Stimulated activated naive CD8-positive, alpha-beta T cell treated with anti-CD3 and anti-CD28 coated beads, Interleukin-15, Interleukin-2, amounts not matched to agents 100 U/mL and 50 U/mL, for 24 hours (primary cell): Measurements from ENCODE around the gene CLEC2A.

Source experiments
- ATAC-seq: fragments of 150-1000 bp; cut with Tn5 transposase; one replicate; pipeline ENCODE4 v1.10.0; 2021
- DNase-seq: peaks from one replicate; pipeline ENCODE4 v3.0.0; 2021

CLEC2A gene

DNA sequence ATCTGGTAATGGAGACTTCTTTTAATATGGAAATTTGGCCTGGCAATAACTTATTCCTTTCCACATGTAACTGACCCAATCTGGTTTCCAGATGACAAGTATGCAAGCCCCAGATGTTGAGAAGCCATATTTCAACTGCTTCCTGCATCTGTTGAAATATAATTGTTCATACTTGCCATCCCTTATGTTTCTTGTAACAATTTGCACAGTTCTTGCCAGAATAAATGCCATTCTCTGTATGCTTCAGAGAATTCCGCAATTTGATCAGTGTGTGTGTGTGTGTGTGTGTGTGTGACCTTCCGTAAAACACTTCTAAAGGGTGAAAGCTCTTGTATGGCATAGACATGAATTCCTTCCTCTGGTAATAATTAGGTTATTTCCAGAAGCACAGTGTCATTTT, 1.8 kb upstream of the CLEC2A start:
- no peak for ATAC-seq
- DNase-seq, result no peak

GRCh38 chr12:9931245-9931644, 925 bp downstream of the CLEC2A start:
- ATAC-seq, result no peak
- no peak for DNase-seq

- no peak for DNase-seq
- peak; percentile 43 for ATAC-seq
Observed at GRCh38 chr12:9928607-9929006, 3.6 kb downstream of the CLEC2A start.

GRCh38 chr12:9926876-9927275, 5.3 kb downstream of the CLEC2A start:
- no peak for DNase-seq
- no peak for ATAC-seq

GRCh38 chr12:9925705-9926393, 6.3 kb downstream of the CLEC2A start:
- DNase-seq, result no peak

DNA sequence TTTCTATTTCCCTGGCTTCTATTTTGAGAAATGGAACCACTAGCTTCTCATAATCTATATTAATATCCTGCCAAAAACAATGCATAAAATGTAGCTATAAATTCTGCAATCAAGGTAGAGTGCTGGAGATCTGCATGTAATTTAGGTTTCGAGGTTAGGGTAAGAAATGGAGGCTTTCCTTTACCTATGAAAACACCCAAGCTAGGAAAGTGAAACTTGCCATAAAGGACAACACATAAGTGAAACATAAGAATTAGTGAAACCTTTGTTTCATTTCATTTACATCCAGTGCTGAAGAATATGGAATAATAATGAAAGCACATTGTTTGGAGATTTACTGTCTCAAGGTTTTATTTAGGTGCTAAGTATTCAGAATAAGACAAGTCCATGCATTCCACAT, 9.7 kb downstream of the CLEC2A start:
- no peak for ATAC-seq
- no peak for DNase-seq

More at GRCh38 chr12:9925705-9926393, 6.3 kb downstream of the CLEC2A start:
- ATAC-seq, result peak; percentile 61

DNA sequence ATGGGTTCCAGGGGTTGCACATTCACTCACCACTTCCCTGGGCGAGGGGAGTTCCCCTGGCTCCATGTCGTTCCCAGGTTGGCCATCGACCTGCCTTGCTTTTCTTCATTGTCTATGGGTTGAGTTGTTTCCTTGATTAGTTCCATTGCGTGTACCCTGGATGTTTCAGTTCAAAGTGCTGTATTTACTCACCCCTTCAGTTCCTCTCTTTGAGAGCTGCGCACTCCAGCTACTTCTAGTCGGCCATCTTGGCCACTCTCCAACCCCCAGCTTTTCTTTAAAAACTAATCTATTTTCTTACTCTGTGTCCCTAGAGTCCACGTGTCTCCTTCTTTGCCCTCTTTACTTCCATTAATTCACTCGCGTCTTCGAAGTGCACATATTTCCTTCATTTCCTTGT, 11.7 kb downstream of the CLEC2A start:
- DNase-seq, result no peak
- no peak for ATAC-seq

DNA sequence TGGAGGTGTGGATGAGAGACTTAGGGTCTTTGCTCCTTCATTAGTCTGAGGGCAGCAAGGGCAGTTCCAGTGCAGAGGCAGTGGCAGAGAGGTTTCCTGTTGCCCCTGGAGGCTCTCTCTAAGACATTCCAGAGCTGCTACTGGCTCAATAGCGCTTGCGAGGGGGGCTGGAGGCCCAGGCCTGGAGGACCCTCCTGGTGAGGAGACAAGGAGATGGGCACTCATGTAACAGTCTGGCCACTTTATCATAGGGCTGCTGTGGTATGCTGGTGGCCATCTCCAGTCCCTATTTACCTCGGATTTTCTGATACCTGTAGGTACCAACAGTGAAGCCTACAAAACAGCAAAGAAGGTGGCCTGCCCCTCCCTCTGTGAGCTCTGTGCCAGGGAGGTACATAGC, 12.7 kb downstream of the CLEC2A start:
- ATAC-seq, result no peak
- DNase-seq, result no peak

DNA sequence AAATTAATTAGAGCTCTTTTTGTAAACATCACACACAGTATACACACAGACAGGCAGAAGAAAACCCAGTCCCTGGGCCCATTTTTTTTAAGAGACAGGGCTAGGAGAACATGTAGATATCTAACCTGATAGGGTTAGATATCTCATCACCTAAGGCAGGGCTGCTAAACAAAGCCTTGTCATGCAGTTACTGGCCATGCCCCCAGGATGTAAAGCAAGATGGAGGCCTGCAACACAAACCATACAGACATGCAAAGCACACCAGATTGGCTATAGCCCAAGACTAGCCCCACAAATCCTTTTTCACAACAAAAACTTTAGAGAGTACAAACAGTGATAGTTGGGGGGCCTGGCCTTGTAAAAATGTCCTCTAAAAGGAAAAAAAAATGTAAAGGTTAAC, 20.5 kb downstream of the CLEC2A start:
- DNase-seq, result no peak
- no peak for ATAC-seq

- ATAC-seq (no peak), DNase-seq (no peak)
Observed at GRCh38 chr12:9910716-9911421, 21.3 kb downstream of the CLEC2A start.

- DNase-seq, result no peak
- no peak for ATAC-seq
Observed at GRCh38 chr12:9909724-9910123, 22.4 kb downstream of the CLEC2A start.

- DNase-seq (no peak), ATAC-seq (no peak)
Observed at GRCh38 chr12:9908350-9908749, 23.8 kb downstream of the CLEC2A start.

GRCh38 chr12:9907769-9908168, 24.4 kb downstream of the CLEC2A start:
- DNase-seq (no peak), ATAC-seq (no peak)

- peak; percentile 97 for ATAC-seq
Observed at GRCh38 chr12:9906873-9907272, 25.3 kb downstream of the CLEC2A start.

GRCh38 chr12:9902539-9903228, 29.5 kb downstream of the CLEC2A start:
- no peak for ATAC-seq
- DNase-seq, result no peak

More at GRCh38 chr12:9906873-9907272, 25.3 kb downstream of the CLEC2A start:
- DNase-seq, result peak; percentile 27

DNA sequence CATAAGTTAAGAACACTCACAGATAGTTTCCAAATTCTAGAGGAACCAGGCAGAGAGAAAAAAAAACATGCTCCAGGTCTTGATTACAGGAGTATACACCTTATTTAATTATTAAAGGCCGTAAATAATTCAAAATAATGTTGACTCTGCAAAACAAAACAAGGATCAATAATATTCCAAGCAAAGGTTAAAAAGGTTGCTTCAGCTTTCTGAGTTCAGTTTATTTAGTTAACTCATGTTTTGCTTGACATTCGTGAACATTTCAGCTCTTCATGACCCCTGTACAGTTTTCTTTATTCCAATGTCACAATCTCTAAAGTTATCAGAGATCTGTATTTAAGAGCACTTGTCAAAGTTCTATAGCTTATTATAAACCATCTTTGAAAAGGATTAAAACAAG, 31.2 kb downstream of the CLEC2A start:
- DNase-seq (no peak), ATAC-seq (no peak)

DNA sequence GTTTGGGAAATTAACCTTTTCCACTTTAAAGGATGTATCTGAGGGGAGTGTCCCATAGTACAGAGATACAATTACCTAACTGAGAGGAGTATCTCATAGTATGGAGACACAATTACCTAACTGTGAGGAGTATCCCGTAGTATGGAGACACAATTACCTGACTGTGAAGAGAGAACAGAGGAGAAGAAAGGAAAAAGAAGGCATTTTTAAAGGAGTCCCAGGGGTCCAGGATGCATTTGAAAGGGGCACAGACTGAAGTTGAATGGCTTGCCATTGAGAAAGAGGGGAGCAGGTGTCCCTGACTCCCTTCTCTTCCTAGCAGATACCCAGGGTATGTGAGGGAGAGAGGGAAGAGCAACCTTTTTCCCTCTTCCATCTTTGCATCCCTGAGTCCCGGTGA, 33.0 kb downstream of the CLEC2A start:
- DNase-seq, result no peak
- no peak for ATAC-seq

- no peak for DNase-seq
- no peak for ATAC-seq
Observed at GRCh38 chr12:9897535-9897934, 34.6 kb downstream of the CLEC2A start.

DNA sequence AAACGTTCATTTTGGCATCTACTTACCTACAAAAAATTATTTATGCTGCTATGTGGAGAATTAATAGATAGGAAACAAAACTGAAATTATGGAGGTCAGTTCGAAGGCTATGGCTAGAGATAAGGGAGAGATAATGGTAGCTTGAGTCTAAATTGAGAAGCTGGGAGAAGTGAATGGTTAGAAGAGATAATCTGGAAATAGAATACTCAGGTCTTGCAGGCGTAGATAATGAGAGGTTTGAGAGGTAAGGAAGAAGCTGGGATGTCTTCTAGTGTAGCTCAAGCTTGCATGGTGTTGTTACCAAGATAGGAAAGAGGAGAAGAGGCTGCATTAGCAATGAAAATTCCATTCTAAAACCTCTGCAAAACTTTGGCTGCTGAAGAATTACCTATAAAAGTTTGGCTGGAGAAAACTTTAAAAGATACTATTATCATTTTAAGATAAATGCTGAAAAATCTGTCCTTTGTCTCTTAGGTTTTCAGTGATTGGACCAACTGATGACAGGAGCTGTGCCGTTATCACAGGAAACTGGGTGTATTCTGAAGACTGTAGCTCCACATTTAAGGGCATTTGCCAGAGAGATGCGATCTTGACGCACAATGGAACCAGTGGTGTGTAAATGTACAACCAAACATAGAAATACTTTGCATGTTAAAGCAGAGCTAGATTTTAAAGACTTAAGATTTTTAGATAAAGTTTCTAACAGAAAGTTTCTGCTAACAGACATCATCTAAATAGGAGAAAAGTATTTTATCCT, 36.8 kb downstream of the CLEC2A start:
- DNase-seq, result no peak
- ATAC-seq, result no peak

DNA sequence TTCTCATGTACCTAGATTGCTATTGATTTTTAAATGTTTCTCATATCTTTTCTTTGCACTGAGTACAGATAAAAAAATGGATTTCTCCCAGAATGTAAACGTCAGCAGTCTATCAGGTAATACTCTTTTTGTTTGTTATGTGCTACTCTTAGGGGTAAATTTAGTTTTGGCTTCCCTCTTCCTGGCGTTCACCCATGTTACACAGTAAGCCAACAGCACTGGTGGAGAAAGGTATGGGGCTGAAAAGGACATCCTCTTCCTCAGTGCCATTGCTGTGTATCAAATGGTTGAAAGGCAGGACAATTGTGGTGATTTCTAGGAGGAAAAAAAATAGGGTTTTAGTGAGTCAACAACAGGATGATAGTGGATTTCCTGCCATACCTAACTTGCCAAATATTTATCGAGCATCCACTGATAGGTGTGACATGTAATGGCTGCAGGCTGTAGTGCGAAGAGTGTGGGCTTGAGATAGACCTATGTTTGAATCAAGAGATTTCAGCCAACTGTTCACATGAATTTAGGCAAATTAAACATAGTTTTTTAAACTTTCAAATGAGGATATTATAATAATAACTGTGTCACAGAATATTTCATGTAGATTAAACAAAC, 43.4 kb downstream of the CLEC2A start:
- DNase-seq, result no peak
- ATAC-seq, result no peak

DNA sequence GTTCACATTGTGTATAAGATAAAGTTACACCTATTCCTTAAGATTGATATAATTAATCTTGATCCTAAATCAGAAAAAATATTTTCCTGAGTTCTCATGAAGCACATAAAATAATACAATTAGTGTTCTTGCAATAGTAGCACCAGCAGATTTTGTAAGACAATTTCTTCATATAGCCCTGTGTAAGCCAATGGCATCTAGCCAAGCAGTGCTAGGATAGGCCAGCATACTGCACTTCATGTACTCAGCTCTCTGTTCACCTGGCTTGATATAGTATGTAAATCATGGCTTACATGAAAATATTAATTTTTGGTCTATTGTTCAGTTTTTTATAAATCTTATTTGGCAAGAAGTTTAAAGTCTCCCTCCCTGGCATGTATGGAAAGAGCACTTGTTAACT, 49.0 kb downstream of the CLEC2A start:
- ATAC-seq, result no peak
- no peak for DNase-seq

DNA sequence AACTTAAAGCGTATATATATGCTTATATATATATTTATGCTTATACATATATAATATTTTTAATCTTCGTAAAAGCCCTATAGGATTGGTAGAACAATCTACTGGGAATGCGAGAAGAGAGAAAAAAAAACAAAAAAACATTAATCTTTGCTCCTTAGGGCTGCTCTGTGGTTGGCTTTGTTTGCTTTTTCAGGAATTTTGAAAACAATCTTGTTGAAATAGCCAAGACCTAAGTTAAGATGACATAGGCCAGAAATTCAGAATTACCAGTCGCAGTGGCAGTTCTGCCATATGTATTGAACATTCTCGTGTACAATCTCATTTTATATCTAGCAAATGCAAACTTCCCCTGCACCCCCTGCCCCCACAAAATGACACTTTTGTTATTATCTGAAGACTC, 50.2 kb downstream of the CLEC2A start:
- ATAC-seq (no peak), DNase-seq (no peak)
